Right renal cortex interstitium (tissue), 3 donors: Measurements from ENCODE around the gene CCNB2. TPM values are rescaled to one million over a fixed set of nuclear protein-coding genes. Genes with fewer than 3 reads are reported as not detected.
"Not testable (repeated sequence)": the region's sequence is repeated elsewhere in the genome, so short reads cannot be mapped to it uniquely, and the experiment has no call there.

Experiments used
- DNase-seq, 3 donors: peaks; one replicate each; pipeline ENCODE4 v3.0.0-alpha.2; 2013; ENCODE audit warnings: low read depth in 3 of 3, low spot score in 2 of 3
- polyA plus RNA-seq, 3 donors: library from polyadenylated mRNA; unstranded; fragments of 120-200 nt; gene quantifications; one replicate each; pipeline ENCODE4 v1.2.1, GENCODE V29; 2013; ENCODE audit not compliant: insufficient read length in 3 of 3

CCNB2 gene
- polyA plus RNA-seq, 3 donors: 44.0 to 46.9 (median 44.1) TPM

DNA sequence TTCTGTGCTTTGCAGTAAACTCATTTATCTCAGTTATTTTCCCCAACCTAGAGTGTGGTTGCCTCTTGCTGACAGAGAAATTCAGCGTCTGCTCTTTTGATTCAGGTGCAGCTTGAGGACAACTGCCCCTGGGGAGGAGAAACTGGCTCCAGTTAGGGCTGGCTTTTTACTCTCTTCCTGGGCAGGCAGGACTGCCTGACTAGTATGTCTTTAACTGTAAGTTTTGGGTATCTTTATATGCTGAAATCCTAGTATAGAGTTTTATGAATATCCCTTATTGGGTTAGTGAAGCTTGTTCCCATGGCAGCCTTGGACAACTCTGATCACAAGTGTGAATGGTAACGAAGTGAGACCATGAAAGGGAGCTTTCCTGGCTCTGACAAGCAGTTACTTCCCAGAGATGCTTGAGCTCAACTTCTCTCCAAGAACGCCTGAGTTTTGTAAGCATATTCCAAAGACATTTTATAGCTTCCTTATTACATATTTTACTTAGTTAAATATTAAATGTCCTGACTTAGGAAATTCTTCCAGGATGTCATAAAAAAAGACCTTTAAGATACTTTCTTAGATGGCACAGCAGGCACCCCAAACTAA, 27.1 kb downstream of the CCNB2 start:
- DNase-seq: no peak

DNA sequence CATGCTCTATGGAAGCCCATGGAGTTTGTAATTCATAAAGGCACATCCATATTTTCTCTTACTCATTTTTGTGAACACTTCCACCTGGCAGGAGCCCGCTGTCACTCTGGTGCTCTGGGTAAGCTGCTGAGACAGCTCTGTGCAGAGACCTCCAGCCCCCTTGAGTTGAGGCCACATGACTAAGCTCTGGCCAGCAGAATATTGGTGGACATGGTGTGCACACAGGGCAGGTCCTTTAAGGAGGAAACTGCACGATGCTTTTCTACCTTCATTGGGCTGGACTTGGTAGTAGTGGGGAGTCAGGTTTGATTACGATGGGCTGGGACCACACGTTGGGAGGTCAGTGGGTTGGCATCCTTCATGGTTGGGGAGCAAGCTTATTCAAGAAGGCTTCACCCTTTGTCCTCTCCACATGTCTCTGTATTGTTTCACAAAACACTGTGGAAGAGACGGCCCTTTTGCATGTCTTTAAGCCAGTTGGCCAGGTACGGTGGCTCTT, 29.0 kb downstream of the CCNB2 start:
- no peak for DNase-seq

DNA sequence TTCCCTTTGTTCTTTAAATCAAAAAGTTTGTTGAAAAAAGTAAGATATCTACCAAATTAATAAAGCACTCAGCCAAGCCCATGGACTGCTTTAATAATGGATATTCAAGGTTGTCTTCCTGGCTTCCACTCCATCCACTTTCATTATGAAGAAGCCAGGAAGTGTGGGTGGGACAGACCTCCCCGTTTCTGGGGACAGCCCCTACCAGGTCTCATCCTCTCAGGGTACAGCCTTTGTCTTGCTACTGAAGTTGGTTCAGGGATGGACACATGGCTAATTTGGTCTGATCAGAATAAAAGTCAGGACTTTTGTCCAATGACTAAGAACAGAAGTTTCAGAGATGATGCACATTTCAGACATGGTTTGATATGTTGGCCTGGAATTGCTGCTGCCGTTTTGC, 32.6 kb downstream of the CCNB2 start:
- no peak for DNase-seq

DNA sequence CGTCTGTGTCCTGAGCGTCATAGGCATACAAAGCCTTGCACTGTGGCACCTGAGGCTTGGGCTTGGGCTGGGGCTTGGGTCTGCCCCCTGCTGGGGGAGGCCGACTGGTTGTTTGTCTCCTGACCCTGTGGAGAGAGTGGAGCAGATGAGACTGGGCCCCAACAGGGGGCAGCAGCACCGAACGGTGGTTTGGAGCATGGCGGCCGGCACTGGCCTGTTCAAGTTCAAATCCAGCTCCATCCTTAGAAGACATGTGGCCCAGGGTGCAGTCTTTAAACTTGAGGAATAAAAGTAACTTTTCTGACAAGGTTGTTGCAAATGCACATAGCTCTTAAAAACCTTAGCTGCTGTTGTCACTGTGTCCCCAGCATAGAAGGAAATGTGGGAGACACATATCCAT, 33.3 kb downstream of the CCNB2 start:
- DNase-seq: no peak

- DNase-seq: no peak
Observed at GRCh38 chr15:59140422-59141226, 35.7 kb downstream of the CCNB2 start.

DNA sequence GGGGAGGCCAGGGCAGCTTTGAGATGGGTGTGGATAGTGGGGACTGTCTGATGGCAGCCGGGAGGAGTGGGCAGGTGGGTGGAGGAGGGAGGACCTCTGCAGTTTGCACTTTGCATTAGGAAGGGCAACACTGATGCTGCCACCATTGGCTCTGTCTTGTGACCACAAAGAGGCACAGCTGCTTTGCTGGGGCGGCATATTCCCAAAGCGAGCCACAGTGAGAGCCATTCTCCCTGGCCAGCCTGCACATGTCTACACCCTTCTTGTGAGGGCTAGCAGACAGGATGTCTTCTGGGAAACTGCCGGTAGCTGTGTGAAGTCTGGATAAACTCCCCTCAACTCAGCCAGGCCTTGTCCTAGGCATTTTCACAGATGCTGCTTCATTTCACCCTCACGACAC, 38.3 kb downstream of the CCNB2 start:
- no peak for DNase-seq

DNA sequence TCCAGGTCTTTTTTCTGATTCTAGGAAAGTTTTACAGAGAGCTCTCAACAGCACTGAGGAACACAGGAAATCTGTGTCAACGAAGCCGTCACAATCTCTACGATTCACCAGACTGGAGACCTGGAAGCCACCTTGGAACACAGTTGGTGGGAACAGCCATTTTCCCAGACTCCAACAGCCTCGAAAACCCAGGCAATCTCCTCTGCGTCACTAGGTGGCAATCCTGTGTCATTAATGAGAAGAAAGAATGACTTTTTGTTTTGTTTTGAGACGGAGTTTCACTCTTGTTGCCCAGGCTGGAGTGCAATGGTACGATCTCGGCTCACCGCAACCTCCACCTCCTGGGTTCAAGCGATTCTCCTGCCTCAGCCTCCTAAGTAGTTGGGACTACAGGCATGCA, 39.6 kb downstream of the CCNB2 start:
- DNase-seq: not testable (repeated sequence)

- no peak for DNase-seq
Observed at GRCh38 chr15:59147666-59148065, 42.7 kb downstream of the CCNB2 start.

- no peak for DNase-seq
Observed at GRCh38 chr15:59148153-59148833, 43.3 kb downstream of the CCNB2 start.

DNA sequence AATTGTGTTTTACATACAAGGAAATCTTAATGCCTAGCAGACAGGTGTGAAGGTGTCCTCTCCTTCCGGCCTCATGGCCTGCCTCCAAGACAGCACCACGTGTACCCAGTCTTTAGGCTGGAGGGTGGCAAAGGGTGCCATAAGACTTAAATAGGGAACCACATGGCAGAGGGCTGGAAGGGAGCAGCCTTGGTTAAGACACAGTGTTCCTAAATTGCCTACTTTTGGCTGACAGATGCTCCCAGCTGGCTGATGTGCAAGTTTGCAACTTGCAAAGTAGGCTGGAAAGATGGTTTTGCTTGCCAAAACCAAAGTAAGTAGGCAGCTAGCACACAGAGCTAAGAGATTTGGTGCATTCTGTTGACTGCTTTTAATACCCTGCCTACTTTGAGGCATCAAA, 45.2 kb downstream of the CCNB2 start:
- no peak for DNase-seq

- DNase-seq: no peak
Observed at GRCh38 chr15:59152694-59153450, 47.9 kb downstream of the CCNB2 start.

DNA sequence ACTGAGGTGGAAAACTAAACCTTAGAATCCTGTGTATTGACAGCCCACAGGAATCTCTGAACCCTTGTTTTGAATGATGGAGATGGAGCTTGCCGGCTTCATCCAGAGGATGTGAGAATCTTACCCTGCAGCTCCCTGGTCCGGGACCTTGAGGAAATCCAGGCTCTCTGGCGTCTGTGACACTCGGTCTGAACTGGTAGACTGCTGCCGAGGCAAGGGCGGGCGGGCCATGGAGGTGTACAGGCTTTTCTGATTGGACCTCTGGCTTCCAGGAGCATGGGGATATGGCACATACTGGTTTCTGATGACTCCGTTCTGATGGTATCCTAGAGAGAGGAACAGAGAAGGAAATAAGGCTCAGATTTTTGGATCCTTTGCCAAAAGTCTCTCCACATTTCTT, 48.5 kb downstream of the CCNB2 start:
- DNase-seq: no peak

GRCh38 chr15:59154243-59154642, 49.3 kb downstream of the CCNB2 start:
- DNase-seq: no peak

DNA sequence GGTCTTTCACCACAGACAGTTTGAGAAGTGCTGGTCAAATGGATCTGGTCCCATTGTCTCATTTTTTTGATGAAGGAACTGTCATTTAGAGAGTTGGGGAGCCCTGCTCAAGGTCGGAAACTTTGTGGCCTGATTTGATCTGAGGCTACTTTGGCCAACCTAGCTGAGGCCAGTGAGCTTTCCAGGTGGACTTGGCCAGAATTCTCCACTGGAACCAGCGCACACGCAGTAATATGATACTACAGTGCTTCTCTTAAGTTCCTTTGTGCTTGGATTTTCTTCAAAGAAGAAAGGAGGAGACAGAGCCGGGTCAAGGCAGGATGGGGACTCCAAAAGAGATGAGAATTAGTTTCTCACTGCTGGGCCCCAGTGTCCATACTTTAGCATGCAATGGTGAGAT, 50.5 kb downstream of the CCNB2 start:
- no peak for DNase-seq

GRCh38 chr15:59157396-59157795, 52.5 kb downstream of the CCNB2 start:
- DNase-seq: no peak

DNA sequence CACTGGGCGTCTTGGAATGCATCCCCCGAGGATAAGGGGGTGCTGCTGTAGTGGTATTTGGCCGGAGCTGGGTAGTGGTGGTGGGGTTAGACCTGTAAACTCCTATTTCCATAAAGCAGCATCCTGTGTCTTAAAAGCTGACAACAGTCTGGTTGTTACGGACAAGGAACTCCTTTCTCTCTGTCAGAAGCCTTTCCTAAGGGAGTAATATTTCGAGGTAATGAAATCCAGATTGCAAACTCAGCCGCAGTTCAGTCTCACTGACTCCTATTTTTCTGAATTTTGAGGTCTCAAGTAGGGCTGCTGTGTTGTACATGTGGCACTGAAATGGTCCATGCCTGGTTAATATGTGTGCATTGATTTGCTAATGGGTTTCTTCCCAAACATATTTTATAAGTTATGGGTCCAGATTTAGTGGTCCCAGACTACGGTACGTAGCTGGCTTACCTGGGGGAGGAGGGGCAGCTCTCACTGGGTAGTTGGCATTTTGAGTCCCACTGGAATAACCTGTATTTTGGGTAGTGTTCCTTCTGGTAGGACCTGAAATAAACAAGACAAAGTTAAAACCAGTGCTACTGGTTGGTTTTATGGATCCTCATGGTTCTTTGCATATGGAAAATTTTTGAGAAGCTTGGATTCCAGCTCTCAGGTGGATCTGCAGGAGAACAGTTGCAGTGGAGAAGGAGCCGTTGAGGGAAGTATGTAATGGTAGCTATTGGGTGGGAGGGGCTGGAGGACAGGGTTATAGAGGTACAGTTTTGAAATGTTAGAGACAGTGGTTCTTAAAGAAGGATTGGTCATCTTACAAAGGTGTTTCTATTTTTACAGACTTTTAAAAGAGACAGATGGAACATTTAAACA, 53.1 kb downstream of the CCNB2 start:
- no peak for DNase-seq

- no peak for DNase-seq
Observed at GRCh38 chr15:59158701-59159034, 53.7 kb downstream of the CCNB2 start.

DNA sequence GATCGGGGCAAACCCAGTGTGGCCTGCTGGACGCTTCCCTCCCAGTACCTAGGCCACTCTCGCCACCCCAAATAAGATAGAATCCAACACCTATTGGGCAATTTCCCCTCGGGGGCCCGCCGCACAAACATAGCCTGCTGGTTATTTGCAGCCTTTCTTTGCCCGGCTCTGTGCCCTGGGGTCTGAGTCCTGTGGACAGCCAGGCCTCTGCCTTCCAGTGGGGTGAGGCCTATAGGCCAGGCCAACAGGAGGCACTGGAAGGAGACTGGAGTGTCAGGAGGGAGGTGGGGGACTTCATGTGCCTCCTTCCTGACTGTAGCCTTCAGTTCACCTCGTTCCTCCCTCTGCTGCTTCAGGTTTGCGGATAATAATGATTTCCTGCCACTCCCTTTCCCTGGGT, 54.3 kb downstream of the CCNB2 start:
- no peak for DNase-seq

DNA sequence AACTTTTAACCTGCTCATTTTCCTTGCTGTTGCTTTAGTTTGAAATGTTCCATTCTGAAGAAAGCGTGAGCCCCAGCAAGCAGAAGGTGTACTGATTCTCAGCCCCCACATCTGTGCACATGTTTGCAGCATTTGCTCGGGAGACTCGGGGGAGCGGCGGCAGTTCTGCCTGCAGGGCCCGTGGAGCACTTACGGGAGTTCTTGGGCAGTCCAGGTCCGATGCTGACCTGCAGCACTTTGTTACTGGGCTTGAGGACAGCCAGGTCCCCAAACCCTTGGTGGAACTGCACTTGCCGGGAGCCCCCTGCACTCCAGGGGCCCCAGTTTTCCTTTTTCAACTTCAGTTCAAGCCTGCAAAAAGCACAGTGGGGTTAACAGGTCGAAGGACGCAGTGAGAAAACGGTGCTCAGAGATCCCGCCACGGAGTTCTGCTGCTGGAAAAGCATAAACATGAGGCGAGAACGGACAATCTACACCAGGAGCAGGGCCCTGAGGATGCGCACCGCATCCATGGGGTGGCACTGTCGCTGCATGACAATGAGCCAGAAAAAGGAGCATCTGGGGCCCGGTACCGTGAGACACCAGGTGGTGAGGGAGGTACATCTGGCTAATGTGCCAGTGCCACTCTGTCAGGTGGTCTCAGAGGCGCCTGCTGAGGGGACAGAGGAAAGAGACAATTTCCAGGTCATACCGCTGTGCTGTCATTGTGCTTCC, 56.1 kb downstream of the CCNB2 start:
- DNase-seq: no peak

- DNase-seq: not testable (repeated sequence)
Observed at GRCh38 chr15:59162080-59162479, 57.1 kb downstream of the CCNB2 start.
